KMS-11 (cell line): ENCODE data around the gene IWS1.

Experiments
- H2AFZ ChIP-seq: fragments of 200-600 bp; sonication (generic); 2 replicates; pipeline ENCODE4 v1.6.1; 2016; ENCODE audit warnings: antibody characterized with exemption, mixed run types, low read depth
- H3K27ac ChIP-seq: fragments of 200-600 bp; sonication (generic); 2 replicates; pipeline ENCODE4 v1.6.1; 2016; ENCODE audit warnings: mild to moderate bottlenecking, mixed run types
- H3K27me3 ChIP-seq: fragments of 200-600 bp; sonication (generic); 2 replicates; pipeline ENCODE4 v1.6.1; 2017; ENCODE audit warnings: mild to moderate bottlenecking, low read depth, mixed run types, moderate library complexity; ENCODE audit not compliant: insufficient read depth
- H3K36me3 ChIP-seq: fragments of 200-600 bp; sonication (generic); 2 replicates; pipeline ENCODE4 v1.6.1; 2017; ENCODE audit warnings: mild to moderate bottlenecking, mixed run types; ENCODE audit not compliant: insufficient read depth
- H3K4me1 ChIP-seq: fragments of 200-600 bp; sonication (generic); 2 replicates; pipeline ENCODE4 v1.6.1; 2016; ENCODE audit warnings: mild to moderate bottlenecking, low read depth, mixed run types; ENCODE audit not compliant: poor library complexity, severe bottlenecking
- H3K4me2 ChIP-seq: fragments of 200-600 bp; sonication (generic); 2 replicates; pipeline ENCODE4 v1.7.0; 2016; ENCODE audit warnings: mild to moderate bottlenecking, mixed run types
- H3K4me3 ChIP-seq: fragments of 200-600 bp; sonication (generic); IDR thresholded peaks from 2 replicates; pipeline ENCODE4 v1.6.1; 2017; ENCODE audit warnings: low read depth, low read length, mixed read lengths; ENCODE audit not compliant: insufficient read depth
- H3K79me2 ChIP-seq: fragments of 200-600 bp; sonication (generic); 2 replicates; pipeline ENCODE4 v1.6.1; 2016; ENCODE audit warnings: low read depth, mixed run types; ENCODE audit not compliant: insufficient read depth
- H3K9ac ChIP-seq: fragments of 200-600 bp; sonication (generic); 2 replicates; pipeline ENCODE4 v1.6.1; 2016; ENCODE audit warnings: mild to moderate bottlenecking, mixed run types
- H4K20me1 ChIP-seq: fragments of 200-600 bp; sonication (generic); 2 replicates; pipeline ENCODE4 v1.6.1; 2016; ENCODE audit warnings: mild to moderate bottlenecking, mixed run types; ENCODE audit not compliant: insufficient read depth
- TF ChIP-seq, protein P1 (sequence below): fragments of 200-600 bp; sonication (generic); conservative IDR thresholded peaks from 2 replicates; pipeline ENCODE4 v1.6.1; 2017; ENCODE audit warnings: low read depth, mild to moderate bottlenecking, antibody characterized with exemption, low read length, moderate library complexity, mixed read lengths

The IWS1 gene

DNA sequence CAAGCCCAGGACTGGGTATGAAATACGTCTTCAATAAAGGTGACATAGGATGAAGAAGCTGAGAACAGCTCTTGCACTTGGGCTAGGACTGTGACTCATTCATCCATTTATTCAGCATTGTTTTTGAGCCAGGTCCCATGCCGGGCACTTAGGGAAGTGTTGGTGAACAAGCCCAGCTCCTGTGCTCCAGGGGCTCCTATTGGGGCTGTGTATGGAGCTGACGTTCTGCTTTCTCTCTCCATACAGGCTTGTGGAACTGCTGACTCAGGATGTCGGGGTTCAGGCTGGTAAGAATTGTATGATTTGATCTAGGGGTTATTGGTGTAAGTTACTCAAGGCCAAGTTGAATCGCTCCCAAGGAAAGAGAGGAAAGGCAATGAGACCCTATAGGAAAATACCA, 33.2 kb upstream of the IWS1 start:
- H3K36me3 ChIP-seq = no peaks in the 10 kb centered on the region
- peaks cover 13% of the 10 kb centered on the region; the same call in 1 of the 2 replicates for H3K27me3 ChIP-seq
- H3K4me3 ChIP-seq = no peak overlapping the region
- peaks cover 17% of the 10 kb centered on the region for H3K4me1 ChIP-seq
- no peak overlapping the region for H3K4me2 ChIP-seq
- TF ChIP-seq, protein P1, sequence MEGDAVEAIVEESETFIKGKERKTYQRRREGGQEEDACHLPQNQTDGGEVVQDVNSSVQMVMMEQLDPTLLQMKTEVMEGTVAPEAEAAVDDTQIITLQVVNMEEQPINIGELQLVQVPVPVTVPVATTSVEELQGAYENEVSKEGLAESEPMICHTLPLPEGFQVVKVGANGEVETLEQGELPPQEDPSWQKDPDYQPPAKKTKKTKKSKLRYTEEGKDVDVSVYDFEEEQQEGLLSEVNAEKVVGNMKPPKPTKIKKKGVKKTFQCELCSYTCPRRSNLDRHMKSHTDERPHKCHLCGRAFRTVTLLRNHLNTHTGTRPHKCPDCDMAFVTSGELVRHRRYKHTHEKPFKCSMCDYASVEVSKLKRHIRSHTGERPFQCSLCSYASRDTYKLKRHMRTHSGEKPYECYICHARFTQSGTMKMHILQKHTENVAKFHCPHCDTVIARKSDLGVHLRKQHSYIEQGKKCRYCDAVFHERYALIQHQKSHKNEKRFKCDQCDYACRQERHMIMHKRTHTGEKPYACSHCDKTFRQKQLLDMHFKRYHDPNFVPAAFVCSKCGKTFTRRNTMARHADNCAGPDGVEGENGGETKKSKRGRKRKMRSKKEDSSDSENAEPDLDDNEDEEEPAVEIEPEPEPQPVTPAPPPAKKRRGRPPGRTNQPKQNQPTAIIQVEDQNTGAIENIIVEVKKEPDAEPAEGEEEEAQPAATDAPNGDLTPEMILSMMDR = no peak
- H3K79me2 ChIP-seq = no peaks in the 10 kb centered on the region
- H3K9ac ChIP-seq = no peak overlapping the region
- H4K20me1 ChIP-seq = no peaks in the 10 kb centered on the region
- H2AFZ ChIP-seq = no peak overlapping the region
- H3K27ac ChIP-seq = no peak overlapping the region

DNA sequence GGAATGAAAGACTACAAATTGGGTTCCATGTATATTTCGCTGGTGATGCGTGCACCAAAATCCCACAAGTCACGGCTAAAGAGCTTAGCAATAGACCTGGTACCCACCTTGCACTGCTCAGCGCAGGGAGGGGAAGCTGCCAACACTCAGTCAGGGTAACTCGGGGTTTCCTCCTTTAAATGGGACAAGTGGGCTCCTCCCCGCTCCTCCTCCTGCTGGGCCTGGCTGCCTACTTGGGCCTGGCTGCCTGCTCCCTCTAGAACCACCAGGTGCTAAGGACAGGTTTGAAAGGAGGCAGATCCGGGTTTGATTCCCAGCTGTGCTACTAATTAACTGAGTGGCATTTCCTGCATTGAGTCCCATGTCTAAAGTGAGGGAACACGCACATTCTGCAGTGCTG, 32.6 kb upstream of the IWS1 start:
- Histone ChIP-seq H3K36me3 (no peaks in the 10 kb centered on the region), H3K27ac (no peak overlapping the region), H4K20me1 (no peaks in the 10 kb centered on the region), H3K4me2 (no peak overlapping the region), H3K4me1 (peaks cover 11% of the 10 kb centered on the region), H3K79me2 (no peaks in the 10 kb centered on the region), H3K9ac (no peak overlapping the region), H2AFZ (no peak overlapping the region), H3K27me3 (peaks cover 11% of the 10 kb centered on the region; the same call in 1 of the 2 replicates), H3K4me3 (no peak overlapping the region)
- TF ChIP-seq, protein P1 = no peak

DNA sequence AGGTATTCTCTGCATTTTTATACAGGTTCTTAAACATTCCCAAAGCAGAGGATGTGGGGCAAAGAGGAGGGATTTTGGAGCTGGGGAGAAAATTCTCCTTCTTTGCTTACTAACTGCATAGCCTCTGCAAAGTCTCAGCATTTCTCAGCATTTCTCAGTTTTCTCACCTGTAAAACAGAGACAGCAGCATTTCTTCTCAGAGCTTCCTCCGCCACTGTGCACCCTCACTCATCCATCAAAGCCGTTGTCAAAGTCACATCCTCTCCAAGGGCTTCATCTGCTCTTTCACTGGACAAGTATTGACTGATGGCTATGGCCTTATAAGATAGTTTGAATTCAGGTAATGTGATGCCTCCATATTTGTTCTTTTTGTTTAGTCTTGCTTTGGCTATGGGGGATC, 26.6 kb upstream of the IWS1 start:
- TF ChIP-seq, protein P1 = no peak
- no peaks in the 10 kb centered on the region for H3K36me3 ChIP-seq
- H3K4me2 ChIP-seq = no peak overlapping the region
- no peaks in the 10 kb centered on the region for H3K4me1 ChIP-seq
- H3K27me3 ChIP-seq = no peaks in the 10 kb centered on the region
- H3K79me2 ChIP-seq = no peaks in the 10 kb centered on the region
- no peak overlapping the region for H3K9ac ChIP-seq
- no peak overlapping the region for H3K27ac ChIP-seq
- H3K4me3 ChIP-seq = no peak overlapping the region
- no peaks in the 10 kb centered on the region for H4K20me1 ChIP-seq
- no peak overlapping the region for H2AFZ ChIP-seq

- Histone ChIP-seq H3K4me3 (no peak overlapping the region), H3K36me3 (no peaks in the 10 kb centered on the region), H2AFZ (no peak overlapping the region), H3K4me2 (no peak overlapping the region), H4K20me1 (no peaks in the 10 kb centered on the region), H3K27ac (no peak overlapping the region), H3K9ac (no peak overlapping the region), H3K27me3 (no peaks in the 10 kb centered on the region), H3K79me2 (no peaks in the 10 kb centered on the region), H3K4me1 (no peaks in the 10 kb centered on the region)
- TF ChIP-seq, protein P1 = no peak
Observed at GRCh38 chr2:127552336-127552735, 26.0 kb upstream of the IWS1 start.
